Stimulated activated CD4-positive, alpha-beta T cell treated with anti-CD3 and anti-CD28 coated beads, TNF-alpha, amount 100 ng/mL, for 1 hour (primary cell): ENCODE measurements around the gene TFR2.

Experiments
- DNase-seq, 3 donors: peaks; one replicate each; pipeline ENCODE4 v3.0.0-alpha.2; 2020; ENCODE audit warnings: low read depth in 3 of 3, low spot score in 1 of 3

The TFR2 gene

DNA sequence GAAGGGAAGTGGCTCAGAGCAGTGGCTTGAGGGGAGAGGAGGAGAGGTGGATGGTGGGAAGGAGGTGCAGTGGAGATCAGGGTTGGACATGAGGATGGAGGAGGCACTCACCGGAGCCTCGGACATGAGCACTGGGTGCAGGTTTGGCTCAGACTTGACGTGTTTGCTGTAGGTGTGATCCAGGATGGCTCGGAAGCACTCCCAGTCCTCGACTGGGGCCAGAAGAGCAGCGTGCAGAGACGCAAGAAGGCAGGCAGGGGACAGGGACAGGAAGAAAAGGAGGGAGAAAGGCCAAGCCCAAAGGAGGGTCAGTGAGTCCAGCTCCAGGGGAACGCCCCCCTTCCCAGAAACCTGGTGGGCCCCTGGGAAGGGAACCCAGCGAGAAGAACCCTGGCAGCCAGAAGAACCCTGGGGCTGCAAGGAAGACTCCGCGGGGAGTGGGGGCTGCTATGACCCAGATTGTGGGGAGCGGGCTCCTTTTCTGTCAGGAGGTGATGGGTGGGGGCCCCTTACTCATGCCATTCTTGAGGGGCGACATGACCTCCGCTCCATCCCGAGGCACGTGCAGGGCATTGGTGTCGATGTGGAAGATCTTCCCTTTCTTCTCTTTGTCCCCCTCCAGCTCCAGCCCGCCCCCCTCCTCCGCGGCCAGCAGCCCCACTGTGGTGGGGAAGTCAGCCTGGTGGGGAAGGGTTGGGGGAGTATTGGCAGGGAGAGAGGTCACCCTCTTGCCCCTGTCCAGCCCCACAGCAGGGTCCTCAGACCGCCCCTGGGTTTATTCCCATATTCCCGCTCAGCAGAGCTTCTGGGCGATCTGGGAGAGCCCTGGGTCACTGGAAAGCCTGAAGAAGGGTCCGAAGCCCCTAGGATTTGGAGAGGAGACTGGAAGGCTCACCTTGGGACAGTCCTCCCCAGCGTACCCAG is 13.8 kb upstream of the TFR2 start:
- DNase-seq = no peak

DNA sequence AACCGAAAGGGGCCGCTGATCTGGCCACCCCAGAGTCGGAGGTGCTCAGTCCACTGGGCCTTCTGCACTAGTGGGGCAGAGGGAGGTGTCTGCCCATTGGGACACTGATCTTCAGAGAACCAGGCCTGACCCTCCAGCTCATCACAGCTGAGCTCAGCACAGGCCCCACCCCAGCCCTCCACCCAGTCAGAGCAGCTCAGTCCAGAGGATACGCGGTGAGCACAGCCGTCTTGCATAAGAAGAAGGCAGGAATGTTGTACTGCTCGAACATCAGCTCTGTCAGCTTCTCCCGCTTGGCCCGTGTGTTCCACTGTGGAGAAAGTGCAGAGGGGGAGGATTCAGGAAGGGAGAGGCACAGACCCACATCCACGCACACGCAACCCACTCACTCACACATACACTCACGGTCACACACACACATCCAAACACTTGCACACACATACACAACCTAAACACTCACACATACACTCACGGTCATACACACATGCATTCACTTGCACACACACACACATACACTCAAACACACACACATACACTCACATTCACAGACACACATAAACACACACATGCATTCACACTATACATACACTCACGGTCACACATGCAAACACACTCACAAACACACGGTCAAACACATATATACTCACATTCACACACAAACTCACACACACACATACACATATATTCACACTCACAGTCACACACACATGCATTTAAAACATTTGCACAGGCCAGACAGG is 8.6 kb upstream of the TFR2 start:
- no peak for DNase-seq

DNA sequence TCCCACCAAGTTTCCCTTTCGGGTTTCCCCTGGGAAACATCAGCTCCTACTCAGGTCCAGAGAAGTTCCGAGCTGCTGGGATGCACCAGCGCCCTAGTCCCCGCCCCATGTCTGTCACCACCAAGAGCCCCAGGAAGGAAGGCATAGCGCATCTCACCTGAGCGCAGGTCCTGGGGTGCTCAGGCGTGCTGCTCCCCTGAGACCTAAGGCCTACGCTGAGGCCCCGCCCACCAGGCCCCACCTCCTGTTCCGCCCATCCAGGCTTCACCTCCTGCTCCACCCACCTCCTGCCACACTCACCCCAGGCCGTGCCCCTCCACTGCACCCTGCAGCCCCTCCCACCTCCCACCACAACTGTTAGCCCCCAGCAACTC is 1.2 kb upstream of the TFR2 start:
- no peak for DNase-seq

GRCh38 chr7:100641860-100642533 is 645 bp upstream of the TFR2 start:
- DNase-seq = no peak

GRCh38 chr7:100640517-100641440 is 573 bp downstream of the TFR2 start:
- DNase-seq = no peak

- DNase-seq = no peak
Observed at GRCh38 chr7:100639995-100640516, 1.3 kb downstream of the TFR2 start.

- DNase-seq = peak in 1 of 3 donors; percentile 12
Observed at GRCh38 chr7:100632951-100633717, 8.2 kb downstream of the TFR2 start.

GRCh38 chr7:100630066-100630465 is 11.3 kb downstream of the TFR2 start:
- DNase-seq = no peak

- DNase-seq = no peak
Observed at GRCh38 chr7:100629117-100629716, 12.1 kb downstream of the TFR2 start.

- DNase-seq = no peak
Observed at GRCh38 chr7:100627238-100627549, 14.2 kb downstream of the TFR2 start.

DNA sequence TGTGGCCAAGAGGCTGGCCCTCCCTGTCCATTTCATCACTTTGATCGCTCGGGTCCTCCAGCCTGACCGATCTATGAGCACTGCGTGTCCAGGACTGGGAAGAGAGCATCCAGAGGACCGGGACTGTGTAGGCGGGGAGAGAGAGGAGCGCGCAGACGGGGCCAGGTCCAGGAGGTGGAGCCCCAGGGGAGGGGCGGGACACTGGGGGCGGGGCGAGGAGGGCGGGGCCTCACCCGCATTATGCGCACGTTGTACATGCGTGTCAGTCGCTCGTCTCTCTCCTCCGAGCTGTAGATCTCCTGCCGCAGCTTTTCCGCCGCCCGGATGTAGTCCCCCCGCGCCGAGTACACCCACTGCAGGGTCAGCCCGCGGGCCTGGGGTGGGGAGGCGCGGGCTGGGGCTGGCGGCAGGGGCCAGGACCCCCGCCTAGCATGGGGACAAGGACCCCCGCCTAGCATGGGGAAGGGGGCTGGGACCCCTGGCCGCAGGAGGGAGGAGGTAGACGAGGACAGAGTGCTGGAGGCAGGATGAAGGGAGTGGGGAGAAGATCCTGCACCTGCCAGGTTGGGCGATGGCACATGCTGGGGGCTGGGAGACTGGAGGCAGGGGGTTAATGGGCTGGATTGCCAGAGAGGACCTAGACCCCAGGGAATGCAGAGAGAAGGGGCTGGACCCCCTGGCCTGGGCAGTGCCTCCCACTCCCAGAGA is 14.7 kb downstream of the TFR2 start:
- DNase-seq = peak; percentile 78 to 85 (median 79)

DNA sequence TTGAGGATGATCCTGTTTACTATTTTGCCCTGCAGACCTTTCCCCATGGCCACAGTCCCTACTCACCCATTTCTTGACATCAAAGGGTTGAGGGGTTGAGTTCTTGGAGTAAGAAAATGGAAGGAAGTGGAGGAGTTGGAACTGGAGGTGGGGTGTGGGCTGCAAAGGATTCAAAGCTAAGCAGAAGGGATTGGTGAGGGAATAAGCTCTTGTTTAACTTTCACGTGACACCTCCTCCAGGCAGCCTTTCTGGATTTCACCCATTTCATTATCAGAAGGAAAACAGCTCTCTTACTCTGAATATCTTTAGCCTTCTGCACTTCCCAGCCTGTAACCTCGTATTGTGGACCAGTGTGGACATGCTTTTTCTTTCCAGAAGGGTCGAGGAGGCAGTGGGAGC is 15.3 kb downstream of the TFR2 start:
- DNase-seq = no peak

- no peak for DNase-seq
Observed at GRCh38 chr7:100623951-100624824, 17.2 kb downstream of the TFR2 start.

DNA sequence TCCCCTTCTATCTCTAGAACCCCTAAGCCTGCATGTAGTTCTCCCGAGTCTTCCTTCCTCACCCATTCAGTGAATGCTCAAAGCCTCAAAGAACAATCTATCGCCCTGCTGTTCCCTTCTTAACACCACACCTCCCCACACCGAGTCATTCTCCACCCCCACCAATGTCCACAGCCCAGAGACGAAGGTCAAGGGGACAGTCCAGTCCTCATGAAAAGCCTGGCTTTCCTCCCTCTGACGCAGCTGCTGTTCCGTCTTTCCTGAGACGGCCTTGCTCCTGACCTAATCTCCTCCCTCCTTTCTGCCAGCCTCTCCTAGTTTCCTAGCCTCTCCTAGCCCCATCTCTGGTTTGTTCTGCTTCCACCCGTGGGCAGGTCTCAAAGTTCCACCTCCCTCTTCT is 19.8 kb downstream of the TFR2 start:
- no peak for DNase-seq

GRCh38 chr7:100620804-100621203 is 20.5 kb downstream of the TFR2 start:
- DNase-seq = no peak

- DNase-seq = no peak
Observed at GRCh38 chr7:100620239-100620638, 21.1 kb downstream of the TFR2 start.

DNA sequence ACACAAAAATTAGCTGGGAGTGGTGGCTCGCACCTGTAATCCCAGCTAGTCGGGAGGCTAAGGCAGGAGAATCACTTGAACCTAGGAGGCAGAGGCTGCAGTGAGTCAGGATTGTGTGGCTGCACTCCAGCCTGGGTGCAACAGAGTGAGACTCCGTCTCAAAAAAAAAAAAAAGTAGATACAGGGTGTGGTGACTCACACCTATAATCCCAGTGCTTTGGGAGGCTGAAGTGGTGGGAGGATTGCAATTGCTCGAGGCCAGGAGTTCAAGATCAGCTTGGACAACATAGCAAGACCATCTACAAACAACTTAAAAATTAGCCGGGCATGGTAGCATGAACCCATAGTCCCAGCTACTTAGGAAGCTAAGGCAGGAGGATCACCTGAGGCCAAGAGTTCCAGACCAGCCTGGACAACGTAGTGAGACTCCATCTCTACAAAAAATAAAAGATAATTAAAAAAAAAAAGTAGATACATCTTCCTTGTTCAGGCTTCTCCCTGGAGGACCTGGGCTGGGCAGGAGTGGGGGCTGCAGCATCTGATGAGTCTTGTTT is 27.0 kb downstream of the TFR2 start:
- no peak for DNase-seq
